GM12878 (cell line): ENCODE data around the gene SLC4A5. TPM values are rescaled to one million over a fixed set of nuclear protein-coding genes. Genes with fewer than 3 reads are reported as not detected.

Experiments used
- ATAC-seq: fragments of 200-7000 bp; cut with Tn5 transposase; 3 replicates; pipeline ENCODE4 v1.9.1; 2020; ENCODE audit warnings: mild to moderate bottlenecking, moderate library complexity
- BruUV-seq: library from RNA; stranded (reverse); fragments of 400-500 nt; replicated peaks from 2 replicates; lab custom pipeline; 2021; lab: Mats Ljungman, UMichigan
- CTCF ChIA-PET: fragments of 300-600 bp; sonication (Branson Sonifier 250); formaldehyde crosslinking; extraction: SDS; loops from one replicate; lab custom pipeline; 2021; ENCODE audit warnings: inconsistent platforms; lab: Yijun Ruan, JAX
- POLR2A ChIA-PET: fragments of 350-600 bp; formaldehyde crosslinking; extraction: SDS; loops from one replicate; lab custom pipeline; 2021; ENCODE audit warnings: inconsistent platforms; lab: Charles Lee
- RAD21 ChIA-PET: fragments of 300-600 bp; sonication (Branson Sonifier 250); formaldehyde crosslinking; loops from one replicate; lab custom pipeline; 2023; ENCODE audit warnings: antibody characterized with exemption; ENCODE audit not compliant: unreplicated experiment; lab: Charles Lee
- SMC1A ChIA-PET: fragments of 300-600 bp; sonication (Branson Sonifier 250); formaldehyde crosslinking; loops from one replicate; lab custom pipeline; 2023; ENCODE audit not compliant: unreplicated experiment, uncharacterized antibody; lab: Charles Lee
- DNase-seq: peaks from one replicate; pipeline ENCODE4 v3.0.0-alpha.2; 2011; ENCODE audit warnings: low read depth, low spot score
- FAIRE-seq: peaks from 3 replicates; lab custom pipeline; 2011; peaks lifted over from hg19 to GRCh38; lab: Jason Lieb, UNC
- H2AFZ ChIP-seq: 2 replicates; pipeline ENCODE4 v1.6.0; 2011; ENCODE audit warnings: low read depth, low read length, control low read depth; ENCODE audit not compliant: control insufficient read depth
- H3K27ac ChIP-seq: 2 replicates; pipeline ENCODE4 v1.5.1; 2011; ENCODE audit warnings: control low read depth; ENCODE audit not compliant: control insufficient read depth, insufficient read depth
- H3K27me3 ChIP-seq, 2 experiments: replicated peaks in 1 of 2; 2 replicates each; pipeline versions ENCODE4 v1.6.0 to v1.6.1; 2011; ENCODE audit warnings: low read length in 1 of 2; ENCODE audit not compliant: control insufficient read depth in 2 of 2, insufficient read depth in 2 of 2
- H3K36me3 ChIP-seq, 2 experiments: 2 replicates each; pipeline ENCODE4 v1.5.1; 2011; ENCODE audit warnings: low read length in 1 of 2; ENCODE audit not compliant: control insufficient read depth in 2 of 2, insufficient read depth in 2 of 2
- H3K4me1 ChIP-seq: 2 replicates; pipeline ENCODE4 v1.6.1; 2011; ENCODE audit warnings: mild to moderate bottlenecking, low read length, moderate library complexity, mixed read lengths; ENCODE audit not compliant: control insufficient read depth, insufficient read depth
- H3K4me2 ChIP-seq: 2 replicates; pipeline ENCODE4 v1.6.0; 2011; ENCODE audit warnings: control low read depth; ENCODE audit not compliant: control insufficient read depth, insufficient read depth
- H3K4me3 ChIP-seq: fragments of 200-600 bp; sonication (generic); 2 replicates; pipeline ENCODE4 v1.5.1; 2016
- H3K79me2 ChIP-seq: 2 replicates; pipeline ENCODE4 v1.6.0; 2011; ENCODE audit warnings: low read length; ENCODE audit not compliant: control insufficient read depth, insufficient read depth
- H3K9ac ChIP-seq: 2 replicates; pipeline ENCODE4 v1.8.0; 2011; ENCODE audit warnings: low read length, control low read depth, mixed read lengths; ENCODE audit not compliant: control insufficient read depth, insufficient read depth
- H3K9me3 ChIP-seq: replicated peaks from 3 replicates; pipeline ENCODE4 v1.5.1; 2011; ENCODE audit warnings: mild to moderate bottlenecking, low read length; ENCODE audit not compliant: control insufficient read depth, insufficient read depth
- H4K20me1 ChIP-seq: 2 replicates; pipeline ENCODE4 v1.6.0; 2011; ENCODE audit not compliant: control insufficient read depth, insufficient read depth
- ATF7 ChIP-seq: fragments of 450-650 bp; IDR thresholded peaks from 2 replicates; pipeline ENCODE4 v1.6.1; 2016; ENCODE audit warnings: low read depth, mild to moderate bottlenecking
- BMI1 ChIP-seq: fragments of 450-650 bp; IDR thresholded peaks from 2 replicates; pipeline ENCODE4 v1.6.1; 2016; ENCODE audit warnings: mild to moderate bottlenecking, moderate library complexity, borderline replicate concordance
- CBX3 ChIP-seq: fragments of 200-600 bp; sonication (generic); IDR thresholded peaks from 2 replicates; pipeline ENCODE4 v1.6.1; 2016; ENCODE audit warnings: low read depth, borderline replicate concordance
- CEBPB ChIP-seq, 2 experiments: fragments of 150-350 bp in 1 of 2; IDR thresholded peaks; 2 replicates each; pipeline ENCODE4 v1.6.1; 2012 to 2014; ENCODE audit warnings: low read depth in 2 of 2, low read length in 2 of 2, borderline replicate concordance in 1 of 2, inconsistent platforms in 1 of 2
- IKZF1 ChIP-seq: fragments of 450-650 bp; conservative IDR thresholded peaks from 2 replicates; pipeline ENCODE4 v1.6.1; 2017; ENCODE audit warnings: antibody characterized with exemption, mild to moderate bottlenecking
- IKZF2 ChIP-seq, 2 experiments: fragments of 450-650 bp; IDR thresholded peaks; 2 replicates each; pipeline ENCODE4 v1.6.1; 2017; ENCODE audit warnings: mild to moderate bottlenecking in 2 of 2, moderate library complexity in 2 of 2
- MTA2 ChIP-seq: fragments of 450-650 bp; IDR thresholded peaks from 2 replicates; pipeline ENCODE4 v1.6.1; 2016; ENCODE audit warnings: low read depth, mild to moderate bottlenecking, moderate library complexity
- MXI1 ChIP-seq: fragments of 150-350 bp; IDR thresholded peaks from 2 replicates; pipeline ENCODE4 v1.6.1; 2011; ENCODE audit warnings: low read depth, mild to moderate bottlenecking, inconsistent platforms, low read length, improper control_type of control experiment
- NFIC ChIP-seq: IDR thresholded peaks from 2 replicates; pipeline ENCODE4 v1.6.1; 2012; ENCODE audit warnings: low read depth, mild to moderate bottlenecking, inconsistent platforms, low read length, moderate library complexity
- RELB ChIP-seq: fragments of 450-650 bp; IDR thresholded peaks from 2 replicates; pipeline ENCODE4 v1.6.1; 2017; ENCODE audit warnings: low read depth, mild to moderate bottlenecking, moderate library complexity
- SREBF2 ChIP-seq: IDR thresholded peaks from 2 replicates; pipeline ENCODE4 v1.6.1; 2012; ENCODE audit warnings: mild to moderate bottlenecking, low read length
- STAT3 ChIP-seq: IDR thresholded peaks from 2 replicates; pipeline ENCODE4 v1.6.1; 2011; ENCODE audit warnings: low read depth, low read length, improper control_type of control experiment
- TCF12 ChIP-seq: IDR thresholded peaks from 2 replicates; pipeline ENCODE4 v1.6.1; 2011; ENCODE audit warnings: low read depth, mild to moderate bottlenecking, low read length
- USF1 ChIP-seq: IDR thresholded peaks from 2 replicates; pipeline ENCODE4 v1.6.1; 2011; ENCODE audit warnings: borderline replicate concordance, low read depth, mild to moderate bottlenecking, moderate library complexity, mixed read lengths, low read length; ENCODE audit not compliant: insufficient read depth; ENCODE audit errors: extremely low read length
- ZNF24 ChIP-seq: fragments of 450-650 bp; IDR thresholded peaks from 2 replicates; pipeline ENCODE4 v1.6.1; 2017; ENCODE audit warnings: antibody characterized with exemption, mild to moderate bottlenecking
- WGBS: methylation state at CpG from one replicate; pipeline ENCODE4 v1.1.6; 2016; ENCODE audit warnings: low lambda C conversion rate; ENCODE audit not compliant: insufficient replicate concordance, insufficient coverage; ENCODE audit errors: missing lambda C conversion rate; 5-methylcytosine and 5-hydroxymethylcytosine counted together
- in situ Hi-C: fragments of 300-500 bp; cut with MboI; formaldehyde crosslinking; loops from 9 replicates; pipeline ENCODE4 v1.14.3; 2018; ENCODE audit warnings: mixed read lengths
- intact Hi-C: fragments of 100-400 bp; cut with micrococcal nuclease; formaldehyde crosslinking; loops from one replicate; pipeline ENCODE4 v1.14.2; 2022; ENCODE audit not compliant: unreplicated experiment
- polyA plus RNA-seq, 11 experiments: library from polyadenylated mRNA; depleted of rRNA in 4 of 11; unstranded in 6 of 11; stranded (reverse) in 5 of 11; fragments of >200 nt; fragmentation: Nextera tagmentation in 4 of 11; fragmentation: Illumina TruSeq in 1 of 11; extraction: Ambion mirVana in 4 of 11; extraction: Trizol in 1 of 11; gene quantifications; 1 replicate in 1 of 11; 2 replicates in 10 of 11; pipeline versions ENCODE4 v1.2.1 to v1.2.3, GENCODE V29; 2011 to 2016; ENCODE audit warnings: inconsistent platforms in 2 of 11, missing spikeins in 2 of 11, low read depth in 1 of 11
- total RNA-seq, 4 experiments: library from RNA; depleted of rRNA in 3 of 4; stranded (reverse); fragments of >200 nt in 3 of 4; fragmentation: Illumina TruSeq in 1 of 4; extraction: Trizol in 1 of 4; gene quantifications; 2 replicates each; pipeline versions ENCODE4 v1.2.1 to v1.2.3, GENCODE V29; 2013 to 2021
- TF ChIP-seq, protein P1 (sequence below): fragments of 450-650 bp; IDR thresholded peaks from 2 replicates; pipeline ENCODE4 v1.6.1; 2014; ENCODE audit warnings: mild to moderate bottlenecking

SLC4A5 gene
- total and polyA plus RNA-seq, 10 of the 15 experiments (the other 5 are each of a cell fraction or from before 2014, with no cell fraction given), result 0.15 to 4.7 (median 1.6) TPM

DNA sequence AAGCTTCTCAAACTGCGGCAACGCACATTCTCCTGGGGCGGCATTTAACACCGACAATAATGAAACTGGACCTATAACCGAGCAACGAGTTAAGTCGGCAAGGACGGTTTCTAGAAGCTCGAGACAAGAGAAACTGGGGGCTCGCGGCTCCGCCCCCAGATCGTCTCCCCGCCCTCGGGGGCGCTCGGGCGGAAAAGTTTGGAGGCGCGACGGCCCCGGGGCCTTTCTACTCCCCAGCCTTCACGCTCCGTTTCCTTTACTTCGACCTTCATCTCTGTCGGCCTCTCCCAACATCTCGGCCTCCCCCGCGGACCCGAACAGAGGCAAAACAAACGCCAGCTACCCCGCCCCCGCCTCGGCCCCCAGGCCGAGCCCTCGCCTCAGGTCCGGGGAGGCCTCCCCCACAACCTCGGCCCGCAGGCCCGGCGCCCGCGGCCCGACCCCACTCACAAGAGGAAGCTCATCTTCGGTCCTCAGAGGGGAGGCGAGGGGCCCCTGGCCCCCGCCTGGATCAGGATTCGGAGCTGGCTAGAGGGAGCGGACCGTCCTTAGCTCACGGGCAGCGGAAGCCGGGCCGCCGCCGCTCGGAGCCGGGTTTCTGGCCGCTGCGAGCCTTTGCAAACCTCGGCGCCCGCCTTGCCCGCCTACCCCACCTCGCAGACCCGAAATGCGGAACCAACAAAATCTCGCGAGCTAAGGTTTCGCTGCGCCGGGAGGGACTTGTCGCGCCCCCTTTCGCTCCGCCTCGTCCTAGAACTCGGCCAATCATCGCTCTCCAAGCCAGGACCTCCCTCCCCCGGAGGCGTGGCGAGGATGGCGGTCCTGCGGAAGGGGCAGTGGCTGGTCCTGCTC lies 164.8 kb downstream of the SLC4A5 start, which contains the start of gene MOB1A:
TSS of gene MOB1A (minus strand) at position 669 of the 852 bp plus-strand sequence. CDS start at position 464, 205 bp downstream.
- Histone ChIP-seq H3K4me3 (peak within 1 kb of the TSS; percentile 98), H3K9me3 (no peaks in the 10 kb centered on the region), H2AFZ (peak within 1 kb of the TSS; percentile 70; the same call in 1 of the 2 replicates), H3K36me3 (no peaks in the 10 kb centered on the region), H3K27ac (peak within 1 kb of the TSS; percentile 96), H4K20me1 (no peaks in the 10 kb centered on the region; the same call in 1 of the 2 replicates), H3K9ac (peak within 1 kb of the TSS; percentile 99), H3K4me2 (peak within 1 kb of the TSS; percentile 28; the same call in 1 of the 2 replicates), H3K79me2 (peaks cover 50% of the 10 kb centered on the region), H3K4me1 (peaks cover 30% of the 10 kb centered on the region), H3K27me3 (no peaks in the 10 kb centered on the region)
- intact Hi-C loops (loop anchor here (1.0 to 2.0 kb wide), 2 partner anchors 20 to 58 kb away; partner anchors contain the start of gene MTHFD2), in situ Hi-C loops (no loop called here)
- BruUV-seq, result no TSS peak
- 1% methylated on average over 72 of the region's 84 CpGs for WGBS
- ATAC-seq, result peak; percentile 86
- peak; percentile 61 for FAIRE-seq
- POLR2A ChIA-PET, result interaction anchor here (0.5 to 5.6 kb wide), 22 partner anchors 10 to 360 kb away, joined by 3 to 64 read pairs (median 4); partner anchors contain the start of genes MTHFD2 and WBP1
- DNase-seq, result peak; percentile 98
- RAD21 ChIA-PET, result interaction anchor here (0.8 to 3.8 kb wide), 17 partner anchors 9 to 356 kb away, joined by 3 to 39 read pairs (median 5); partner anchors contain the start of genes BOLA3, MTHFD2 and STAMBP
- SMC1A ChIA-PET, result interaction anchor here (0.8 to 3.7 kb wide), 13 partner anchors 9 to 99 kb away, joined by 3 to 28 read pairs (median 6); partner anchors contain the start of genes BOLA3 and MTHFD2
- CTCF ChIA-PET, result interaction anchor here (0.7 to 8.5 kb wide), 17 partner anchors 9 to 412 kb away, joined by 3 to 90 read pairs (median 4); partner anchors contain the start of genes BOLA3 and MTHFD2
- TF ChIP-seq MXI1 (peak; percentile 59; the same call in 1 of the 2 replicates), ZNF24 (peak; percentile 67; the same call in 1 of the 2 replicates), BMI1 (no peak), IKZF1 (peak; percentile 80), USF1 (no peak), STAT3 (no peak), NFIC (no peak), CEBPB (IDR thresholded peaks at IDR 0.05; ENCODE audit: borderline replicate concordance in 1 of 2, low read depth in 2 of 2, low read length in 2 of 2) (no peak), ATF7 (no peak), CBX3 (no peak), SREBF2 (no peak), MTA2 (0 out of 2 replicates have a peak, but pooled peaks have one; percentile 19), TCF12 (no peak), IKZF2 (IDR thresholded peaks at IDR 0.05) (0 out of 4 replicates have a peak, but pooled peaks of 1 of the 2 experiments have one; percentile 13), RELB (no peak)
- TF ChIP-seq, protein P1, sequence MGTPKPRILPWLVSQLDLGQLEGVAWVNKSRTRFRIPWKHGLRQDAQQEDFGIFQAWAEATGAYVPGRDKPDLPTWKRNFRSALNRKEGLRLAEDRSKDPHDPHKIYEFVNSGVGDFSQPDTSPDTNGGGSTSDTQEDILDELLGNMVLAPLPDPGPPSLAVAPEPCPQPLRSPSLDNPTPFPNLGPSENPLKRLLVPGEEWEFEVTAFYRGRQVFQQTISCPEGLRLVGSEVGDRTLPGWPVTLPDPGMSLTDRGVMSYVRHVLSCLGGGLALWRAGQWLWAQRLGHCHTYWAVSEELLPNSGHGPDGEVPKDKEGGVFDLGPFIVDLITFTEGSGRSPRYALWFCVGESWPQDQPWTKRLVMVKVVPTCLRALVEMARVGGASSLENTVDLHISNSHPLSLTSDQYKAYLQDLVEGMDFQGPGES, result no peak
